Loucy (cell line): Measurements from ENCODE around the gene MRPL39.
A peak's percentile ranks its signal among the peaks of the same experiment; 100 is the strongest.

Experiments
- H2AFZ ChIP-seq: fragments of 200-600 bp; sonication (generic); 2 replicates; pipeline ENCODE4 v1.6.0; 2016; ENCODE audit warnings: antibody characterized with exemption, mild to moderate bottlenecking, low read length, moderate library complexity
- H3F3A ChIP-seq: fragments of 200-600 bp; 2 replicates; pipeline ENCODE4 v1.6.0; 2016; ENCODE audit warnings: antibody characterized with exemption, low read depth, mild to moderate bottlenecking
- H3K27me3 ChIP-seq: fragments of 200-600 bp; sonication (generic); 2 replicates; pipeline ENCODE4 v1.6.1; 2014; ENCODE audit warnings: low read length, mild to moderate bottlenecking; ENCODE audit not compliant: insufficient read depth, poor library complexity, severe bottlenecking
- H3K36me3 ChIP-seq: fragments of 200-600 bp; sonication (generic); 2 replicates; pipeline ENCODE4 v1.6.1; 2016; ENCODE audit warnings: low read length; ENCODE audit not compliant: insufficient read depth
- H3K4me1 ChIP-seq: fragments of 200-600 bp; sonication (generic); 2 replicates; pipeline ENCODE4 v1.5.1; 2014; ENCODE audit warnings: low read length, mild to moderate bottlenecking; ENCODE audit not compliant: insufficient read depth, poor library complexity, severe bottlenecking
- H3K4me2 ChIP-seq: fragments of 200-600 bp; sonication (generic); 2 replicates; pipeline ENCODE4 v1.6.0; 2014; ENCODE audit warnings: antibody characterized with exemption, low read length, low read depth, mild to moderate bottlenecking; ENCODE audit not compliant: poor library complexity, severe bottlenecking
- H3K4me3 ChIP-seq: fragments of 200-600 bp; sonication (generic); 2 replicates; pipeline ENCODE4 v1.5.1; 2014; ENCODE audit warnings: low read length, mild to moderate bottlenecking, mixed read lengths; ENCODE audit not compliant: poor library complexity, severe bottlenecking
- H3K79me2 ChIP-seq: fragments of 200-600 bp; sonication (generic); 2 replicates; pipeline ENCODE4 v1.6.1; 2014; ENCODE audit warnings: low read length; ENCODE audit not compliant: insufficient read depth
- H3K9ac ChIP-seq: fragments of 200-600 bp; sonication (generic); 2 replicates; pipeline ENCODE4 v1.6.0; 2014; ENCODE audit warnings: mild to moderate bottlenecking, low read depth, low read length, moderate library complexity; ENCODE audit not compliant: poor library complexity, severe bottlenecking
- H3K9me2 ChIP-seq: fragments of 200-600 bp; sonication (generic); replicated peaks from 2 replicates; pipeline ENCODE4 v1.6.1; 2016; ENCODE audit warnings: low read depth, low read length, mixed read lengths
- H3K9me3 ChIP-seq: fragments of 200-600 bp; sonication (generic); 2 replicates; pipeline ENCODE4 v1.6.1; 2014; ENCODE audit warnings: mild to moderate bottlenecking, antibody characterized with exemption, low read length, low read depth; ENCODE audit not compliant: insufficient read depth
- H4K20me1 ChIP-seq: fragments of 200-600 bp; sonication (generic); 2 replicates; pipeline ENCODE4 v1.6.0; 2014; ENCODE audit warnings: antibody characterized with exemption, low read length, mild to moderate bottlenecking; ENCODE audit not compliant: insufficient read depth, poor library complexity, severe bottlenecking
- EZH2phosphoT487 ChIP-seq: fragments of 200-600 bp; IDR thresholded peaks from 2 replicates; pipeline ENCODE4 v1.6.1; 2018; ENCODE audit warnings: antibody characterized with exemption, mild to moderate bottlenecking, moderate library complexity, borderline replicate concordance
- TF ChIP-seq, protein P1 (sequence below): fragments of 200-600 bp; sonication (generic); conservative IDR thresholded peaks from 2 replicates; pipeline ENCODE4 v1.5.1; 2014; ENCODE audit warnings: mild to moderate bottlenecking, antibody characterized with exemption, low read length

Gene MRPL39

DNA sequence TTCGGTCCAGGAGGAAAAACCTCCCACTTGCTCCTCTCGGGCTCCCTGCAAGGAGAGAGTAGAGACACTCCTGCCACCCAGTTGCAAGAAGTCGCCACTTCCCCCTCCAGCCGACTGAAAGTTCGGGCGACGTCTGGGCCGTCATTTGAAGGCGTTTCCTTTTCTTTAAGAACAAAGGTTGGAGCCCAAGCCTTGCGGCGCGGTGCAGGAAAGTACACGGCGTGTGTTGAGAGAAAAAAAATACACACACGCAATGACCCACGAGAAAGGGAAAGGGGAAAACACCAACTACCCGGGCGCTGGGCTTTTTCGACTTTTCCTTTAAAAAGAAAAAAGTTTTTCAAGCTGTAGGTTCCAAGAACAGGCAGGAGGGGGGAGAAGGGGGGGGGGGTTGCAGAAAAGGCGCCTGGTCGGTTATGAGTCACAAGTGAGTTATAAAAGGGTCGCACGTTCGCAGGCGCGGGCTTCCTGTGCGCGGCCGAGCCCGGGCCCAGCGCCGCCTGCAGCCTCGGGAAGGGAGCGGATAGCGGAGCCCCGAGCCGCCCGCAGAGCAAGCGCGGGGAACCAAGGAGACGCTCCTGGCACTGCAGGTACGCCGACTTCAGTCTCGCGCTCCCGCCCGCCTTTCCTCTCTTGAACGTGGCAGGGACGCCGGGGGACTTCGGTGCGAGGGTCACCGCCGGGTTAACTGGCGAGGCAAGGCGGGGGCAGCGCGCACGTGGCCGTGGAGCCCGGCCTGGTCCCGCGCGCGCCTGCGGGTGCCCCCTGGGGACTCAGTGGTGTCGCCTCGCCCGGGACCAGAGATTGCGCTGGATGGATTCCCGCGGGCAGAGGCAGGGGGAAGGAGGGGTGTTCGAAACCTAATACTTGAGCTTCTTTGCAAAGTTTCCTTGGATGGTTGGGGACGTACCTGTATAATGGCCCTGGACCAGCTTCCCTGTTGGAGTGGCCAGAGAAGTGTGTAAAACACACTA lies 45.3 kb downstream of the MRPL39 start:
- TF ChIP-seq, protein P1, sequence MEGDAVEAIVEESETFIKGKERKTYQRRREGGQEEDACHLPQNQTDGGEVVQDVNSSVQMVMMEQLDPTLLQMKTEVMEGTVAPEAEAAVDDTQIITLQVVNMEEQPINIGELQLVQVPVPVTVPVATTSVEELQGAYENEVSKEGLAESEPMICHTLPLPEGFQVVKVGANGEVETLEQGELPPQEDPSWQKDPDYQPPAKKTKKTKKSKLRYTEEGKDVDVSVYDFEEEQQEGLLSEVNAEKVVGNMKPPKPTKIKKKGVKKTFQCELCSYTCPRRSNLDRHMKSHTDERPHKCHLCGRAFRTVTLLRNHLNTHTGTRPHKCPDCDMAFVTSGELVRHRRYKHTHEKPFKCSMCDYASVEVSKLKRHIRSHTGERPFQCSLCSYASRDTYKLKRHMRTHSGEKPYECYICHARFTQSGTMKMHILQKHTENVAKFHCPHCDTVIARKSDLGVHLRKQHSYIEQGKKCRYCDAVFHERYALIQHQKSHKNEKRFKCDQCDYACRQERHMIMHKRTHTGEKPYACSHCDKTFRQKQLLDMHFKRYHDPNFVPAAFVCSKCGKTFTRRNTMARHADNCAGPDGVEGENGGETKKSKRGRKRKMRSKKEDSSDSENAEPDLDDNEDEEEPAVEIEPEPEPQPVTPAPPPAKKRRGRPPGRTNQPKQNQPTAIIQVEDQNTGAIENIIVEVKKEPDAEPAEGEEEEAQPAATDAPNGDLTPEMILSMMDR: peak; percentile 32; the same call in 1 of the 2 replicates
- TF ChIP-seq EZH2phosphoT487: no peak
- peaks cover 50% of the 10 kb centered on the region for H3K4me1 ChIP-seq
- H3K27me3 ChIP-seq: no peaks in the 10 kb centered on the region
- 0 out of 2 replicates have a peak, but pooled peaks cover 4% of the 10 kb centered on the region for H3K36me3 ChIP-seq
- peak overlapping the region; percentile 75 for H3K4me2 ChIP-seq
- no peaks in the 10 kb centered on the region for H3K9me3 ChIP-seq
- peaks cover 54% of the 10 kb centered on the region for H3K79me2 ChIP-seq
- H3K9ac ChIP-seq: peak overlapping the region; percentile 93
- no peaks in the 10 kb centered on the region for H3K9me2 ChIP-seq
- peak overlapping the region; percentile 88 for H3K4me3 ChIP-seq
- H4K20me1 ChIP-seq: peaks cover 35% of the 10 kb centered on the region
- H2AFZ ChIP-seq: peak overlapping the region; percentile 65
- no peaks in the 10 kb centered on the region for H3F3A ChIP-seq

DNA sequence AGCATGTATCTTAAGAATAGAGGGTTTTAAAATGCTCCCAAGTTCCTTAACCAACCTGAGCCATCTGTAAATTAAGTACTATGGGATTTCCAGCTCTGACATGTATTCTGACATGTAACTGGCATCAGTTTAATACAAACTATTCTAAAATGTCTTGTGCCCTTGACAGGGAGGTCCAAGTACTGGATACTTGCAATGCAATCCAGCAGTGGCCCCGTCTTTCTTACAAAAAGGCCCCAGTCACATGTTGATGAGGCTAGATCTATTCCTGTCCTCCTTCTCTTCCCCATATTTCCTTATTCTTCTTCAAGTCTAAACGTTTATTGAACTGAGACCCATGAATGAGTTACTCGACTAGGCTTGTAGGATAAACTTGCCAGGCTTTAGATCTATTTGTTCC lies 46.4 kb downstream of the MRPL39 start:
- Histone ChIP-seq H3K9me2 (no peaks in the 10 kb centered on the region), H3K9me3 (no peaks in the 10 kb centered on the region), H3K79me2 (peaks cover 43% of the 10 kb centered on the region), H3K27me3 (no peaks in the 10 kb centered on the region), H3K9ac (peak overlapping the region; percentile 93), H4K20me1 (peaks cover 24% of the 10 kb centered on the region), H3K4me1 (peaks cover 43% of the 10 kb centered on the region), H3K36me3 (0 out of 2 replicates have a peak, but pooled peaks cover 3% of the 10 kb centered on the region), H3K4me3 (peak overlapping the region; percentile 88), H3K4me2 (peak overlapping the region; percentile 75), H3F3A (no peaks in the 10 kb centered on the region), H2AFZ (peak overlapping the region; percentile 65)
- TF ChIP-seq, protein P1: no peak
- TF ChIP-seq EZH2phosphoT487: no peak

DNA sequence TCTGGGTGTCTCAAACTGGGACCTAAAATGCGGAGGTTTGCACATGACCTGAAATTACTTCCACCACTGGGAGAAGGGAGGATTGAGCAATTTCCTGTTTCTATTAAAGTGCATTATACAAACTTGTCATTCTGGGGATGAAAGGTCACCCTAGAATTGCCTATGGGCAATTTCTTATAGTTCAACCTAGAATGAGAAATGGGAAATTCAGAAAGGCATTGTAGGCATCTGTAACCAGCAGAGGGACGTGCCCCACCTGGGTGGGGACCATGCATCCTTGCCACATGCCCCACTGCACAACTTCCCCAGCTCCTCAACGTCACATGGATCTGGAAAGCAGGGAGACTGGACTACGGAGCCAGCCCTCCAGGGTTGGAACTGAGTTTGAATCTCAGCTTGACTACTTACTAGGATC lies 47.0 kb downstream of the MRPL39 start:
- no peak for TF ChIP-seq EZH2phosphoT487
- TF ChIP-seq, protein P1: 0 out of 2 replicates have a peak, but pooled peaks have one; percentile 15

More for the DNA sequence above, 47.0 kb downstream of the MRPL39 start:
- no peaks in the 10 kb centered on the region for H3K36me3 ChIP-seq
- H3K4me1 ChIP-seq: peaks cover 37% of the 10 kb centered on the region
- H3K27me3 ChIP-seq: no peaks in the 10 kb centered on the region
- no peaks in the 10 kb centered on the region for H3K9me3 ChIP-seq
- no peaks in the 10 kb centered on the region for H3F3A ChIP-seq
- H3K9me2 ChIP-seq: no peaks in the 10 kb centered on the region
- H4K20me1 ChIP-seq: peaks cover 18% of the 10 kb centered on the region
- peaks cover 37% of the 10 kb centered on the region for H3K79me2 ChIP-seq
- H3K4me2 ChIP-seq: peak overlapping the region; percentile 75
- H3K4me3 ChIP-seq: no peak overlapping the region
- no peak overlapping the region for H2AFZ ChIP-seq
- H3K9ac ChIP-seq: no peak overlapping the region
